Astrocyte of the cerebellum (primary cell): ENCODE measurements around the gene TAF11.
"Not testable (repeated sequence)": the region's sequence is repeated elsewhere in the genome, so short reads cannot be mapped to it uniquely, and the experiment has no call there.

Source experiments
- DNase-seq: peaks from one replicate; pipeline ENCODE4 v3.0.0-alpha.2; 2011; ENCODE audit warnings: low read depth
- H3K4me3 ChIP-seq: 2 replicates; pipeline ENCODE4 v1.5.1; 2011; ENCODE audit warnings: mild to moderate bottlenecking, low read depth, low read length, moderate library complexity
- in situ Hi-C: cut with HindIII; loops from 2 replicates; pipeline ENCODE4 v1.10.0; 2017; ENCODE audit warnings: low sequenced_read_pairs
- TF ChIP-seq, protein P1 (sequence below): IDR thresholded peaks from 2 replicates; pipeline ENCODE4 v1.5.1; 2012; ENCODE audit warnings: low read length, low read depth, moderate library complexity, mild to moderate bottlenecking; ENCODE audit errors: missing control alignments

Gene TAF11

DNA sequence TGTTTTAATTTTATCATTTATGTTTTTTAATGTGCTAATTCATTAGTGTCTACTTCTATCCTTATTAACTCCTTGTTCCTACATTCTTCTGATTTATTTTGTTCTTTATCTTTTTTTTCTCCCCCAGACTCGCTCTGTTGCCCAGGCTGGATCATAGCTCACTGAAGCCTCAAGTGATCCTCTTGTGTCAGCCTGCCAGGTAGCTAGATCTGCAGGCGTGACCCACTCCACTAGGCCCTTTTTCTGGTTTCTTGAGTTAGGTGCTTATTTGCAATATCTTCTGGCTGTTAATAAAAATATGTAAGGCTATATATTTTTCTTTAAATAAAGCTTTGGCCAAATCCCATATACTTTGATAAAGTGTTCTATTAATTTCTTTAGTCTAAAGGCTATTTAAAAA, 2.8 kb downstream of the TAF11 start:
- in situ Hi-C loops: no loop called here
- TF ChIP-seq, protein P1, sequence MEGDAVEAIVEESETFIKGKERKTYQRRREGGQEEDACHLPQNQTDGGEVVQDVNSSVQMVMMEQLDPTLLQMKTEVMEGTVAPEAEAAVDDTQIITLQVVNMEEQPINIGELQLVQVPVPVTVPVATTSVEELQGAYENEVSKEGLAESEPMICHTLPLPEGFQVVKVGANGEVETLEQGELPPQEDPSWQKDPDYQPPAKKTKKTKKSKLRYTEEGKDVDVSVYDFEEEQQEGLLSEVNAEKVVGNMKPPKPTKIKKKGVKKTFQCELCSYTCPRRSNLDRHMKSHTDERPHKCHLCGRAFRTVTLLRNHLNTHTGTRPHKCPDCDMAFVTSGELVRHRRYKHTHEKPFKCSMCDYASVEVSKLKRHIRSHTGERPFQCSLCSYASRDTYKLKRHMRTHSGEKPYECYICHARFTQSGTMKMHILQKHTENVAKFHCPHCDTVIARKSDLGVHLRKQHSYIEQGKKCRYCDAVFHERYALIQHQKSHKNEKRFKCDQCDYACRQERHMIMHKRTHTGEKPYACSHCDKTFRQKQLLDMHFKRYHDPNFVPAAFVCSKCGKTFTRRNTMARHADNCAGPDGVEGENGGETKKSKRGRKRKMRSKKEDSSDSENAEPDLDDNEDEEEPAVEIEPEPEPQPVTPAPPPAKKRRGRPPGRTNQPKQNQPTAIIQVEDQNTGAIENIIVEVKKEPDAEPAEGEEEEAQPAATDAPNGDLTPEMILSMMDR: no peak
- no peak for DNase-seq
- H3K4me3 ChIP-seq: no peak overlapping the region

DNA sequence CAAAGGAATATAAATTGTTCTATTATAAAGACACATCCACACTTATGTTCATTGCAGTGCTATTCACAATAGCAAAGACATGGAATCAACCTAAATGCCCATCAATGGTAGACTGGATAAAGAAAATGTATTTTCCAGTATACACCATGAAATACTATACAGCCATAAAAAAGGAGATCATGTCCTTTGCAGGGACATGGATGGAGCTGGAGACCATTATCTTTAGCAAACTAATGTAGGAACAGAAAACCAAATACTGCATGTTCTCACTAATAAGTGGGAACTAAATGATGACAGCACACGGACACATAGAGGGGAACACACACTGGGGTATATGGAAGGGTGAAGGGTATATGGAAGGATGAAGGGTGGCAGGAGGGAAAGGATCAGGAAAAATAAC, 3.8 kb downstream of the TAF11 start:
- H3K4me3 ChIP-seq, DNase-seq, in situ Hi-C loops: not testable (repeated sequence)

DNA sequence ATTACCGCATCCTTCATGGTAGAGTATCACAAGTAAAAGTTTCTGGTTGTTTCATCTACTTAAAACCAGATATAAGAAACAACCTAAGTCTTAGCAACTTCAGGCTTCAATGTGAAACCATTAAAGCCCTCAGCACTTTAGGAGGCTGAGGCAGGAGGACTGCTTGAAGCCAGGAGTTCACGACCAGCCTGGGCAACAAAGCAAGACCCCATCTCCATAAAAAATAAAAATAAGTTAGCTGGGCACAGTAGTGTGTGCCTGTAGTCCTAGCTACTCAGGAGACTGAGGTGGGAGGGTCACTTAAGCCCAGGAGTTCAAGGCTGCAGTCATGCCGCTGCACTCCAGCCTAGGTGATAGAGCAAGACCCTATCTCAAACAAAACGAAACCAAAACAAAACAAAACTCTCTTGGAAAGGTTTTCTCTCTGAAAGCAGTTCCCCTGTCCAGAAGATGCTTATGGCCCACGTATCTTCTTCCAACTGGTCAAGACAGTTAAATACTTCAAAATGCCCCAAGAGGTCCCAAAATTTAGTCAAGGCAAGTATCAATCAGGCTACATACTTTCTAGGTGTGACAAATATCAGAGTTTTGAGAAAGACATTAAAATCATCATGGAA, 9.9 kb downstream of the TAF11 start:
- TF ChIP-seq, protein P1: no peak
- DNase-seq: no peak
- H3K4me3 ChIP-seq: no peak overlapping the region
- in situ Hi-C loops: loop anchor here (10.0 kb wide), 1 partner anchor 63 kb away; no protein-coding TSS in a partner anchor

DNA sequence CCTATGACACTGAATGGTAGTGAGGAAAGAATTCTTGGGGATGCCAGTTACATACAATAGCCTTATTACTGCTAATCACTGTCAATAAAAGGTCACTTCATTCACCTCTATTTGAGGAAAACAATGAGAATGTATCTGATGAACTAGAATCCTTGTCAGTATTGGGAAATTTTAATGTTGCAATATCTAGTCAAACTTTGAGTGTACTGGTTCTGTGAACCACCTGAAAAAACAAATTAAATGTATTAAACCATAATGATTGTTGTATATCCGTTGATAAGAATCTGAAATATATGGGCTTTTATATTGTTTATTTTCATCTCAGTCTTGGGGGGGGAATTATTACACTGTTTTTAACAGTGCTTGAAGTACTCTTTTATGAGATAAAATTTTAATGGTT, 10.6 kb downstream of the TAF11 start:
- DNase-seq: no peak
- H3K4me3 ChIP-seq: no peak overlapping the region
- in situ Hi-C loops: loop anchor here (10.0 kb wide), 1 partner anchor 62 kb away; no protein-coding TSS in a partner anchor
- TF ChIP-seq, protein P1: no peak

DNA sequence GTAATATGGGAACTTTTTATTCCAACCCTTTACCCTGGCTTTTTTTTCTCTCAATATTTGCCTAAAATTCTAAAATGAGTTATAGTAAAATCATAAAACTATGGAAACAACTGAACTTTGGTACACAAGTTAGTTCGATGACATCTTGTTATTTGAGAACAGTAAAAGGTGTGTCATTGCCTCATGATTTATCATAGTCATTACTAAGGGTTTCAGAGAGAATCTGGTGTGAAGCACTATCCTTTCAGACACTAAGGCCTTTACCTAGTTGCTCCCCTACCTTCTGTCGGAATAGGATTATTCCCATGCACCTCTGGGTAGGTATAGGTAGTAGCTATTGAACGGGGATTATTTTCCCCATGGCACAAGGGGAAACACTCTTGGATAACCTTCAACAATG, 11.4 kb downstream of the TAF11 start:
- no peak overlapping the region for H3K4me3 ChIP-seq
- no peak for DNase-seq
- in situ Hi-C loops: loop anchor here (10.0 kb wide), 1 partner anchor 62 kb away; no protein-coding TSS in a partner anchor
- TF ChIP-seq, protein P1: no peak

DNA sequence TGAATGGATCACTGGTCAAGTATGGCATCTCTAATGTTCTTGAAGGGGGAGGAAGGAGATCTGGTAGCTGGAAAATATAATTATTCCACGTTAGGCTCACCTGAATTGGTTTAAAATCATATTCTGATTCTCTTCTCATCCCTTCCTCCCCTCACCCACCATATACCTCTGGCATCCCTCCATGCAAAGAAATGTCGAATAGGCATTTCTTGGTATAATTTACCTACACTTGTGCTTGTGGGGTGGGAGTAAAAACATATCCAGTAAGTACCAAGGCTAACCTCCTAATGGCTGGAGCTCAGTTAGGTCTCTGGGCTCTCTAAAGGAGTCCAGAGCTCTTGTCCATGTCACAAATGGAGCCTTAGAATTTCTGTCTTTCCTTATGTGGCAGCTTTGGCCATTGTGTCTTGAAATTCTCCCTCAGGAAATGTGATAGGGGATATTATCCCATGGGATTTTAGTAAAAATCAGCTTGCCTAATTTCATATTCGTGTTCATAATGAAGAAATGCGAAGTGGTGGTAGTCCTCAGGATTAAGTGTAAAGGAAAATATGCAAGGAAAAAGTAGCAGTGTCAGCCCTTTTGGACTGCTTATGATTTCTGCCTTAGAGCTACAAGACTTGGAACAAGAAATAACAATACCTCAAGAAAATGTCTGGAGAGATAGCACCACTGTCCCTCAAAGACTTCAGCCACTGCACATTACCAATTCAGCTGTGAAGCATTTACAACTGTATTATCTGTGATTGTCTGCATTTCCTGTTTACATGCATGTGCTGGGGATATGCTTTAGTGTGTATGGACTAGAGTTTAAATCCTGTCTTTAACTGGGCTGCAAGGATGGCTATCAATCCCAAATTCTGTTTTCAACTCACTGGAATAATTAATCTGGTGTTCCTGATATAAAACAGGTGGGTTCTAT, 12.3 kb downstream of the TAF11 start:
- TF ChIP-seq, protein P1: no peak
- in situ Hi-C loops: loop anchor here (10.0 kb wide), 1 partner anchor 61 kb away; no protein-coding TSS in a partner anchor
- no peak for DNase-seq
- no peak overlapping the region for H3K4me3 ChIP-seq

DNA sequence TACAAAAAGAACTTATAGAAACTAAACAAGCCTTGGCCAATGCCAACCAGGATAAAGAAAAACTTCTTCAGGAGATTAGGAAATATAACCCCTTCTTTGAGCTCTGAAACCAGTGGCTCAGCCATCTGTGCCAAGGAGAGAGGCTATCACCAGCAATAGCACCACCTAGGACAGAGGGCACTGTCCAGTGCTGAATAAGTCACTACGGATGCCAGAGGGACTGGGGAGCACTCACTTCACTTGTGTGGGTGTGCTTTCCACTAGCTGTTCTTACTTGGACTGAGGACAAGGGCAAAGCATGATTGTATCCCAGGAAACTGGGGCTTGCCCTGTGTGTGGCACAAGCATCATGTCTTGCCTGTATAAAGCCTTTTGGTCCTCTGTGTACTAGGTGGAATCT, 15.5 kb downstream of the TAF11 start:
- H3K4me3 ChIP-seq: no peak overlapping the region
- in situ Hi-C loops: loop anchor here (10.0 kb wide), 1 partner anchor 58 kb away; no protein-coding TSS in a partner anchor
- TF ChIP-seq, protein P1: no peak
- DNase-seq: no peak
